ENCODE data around the gene OPA3.
"Not testable (repeated sequence)": the region's sequence is repeated elsewhere in the genome, so short reads cannot be mapped to it uniquely, and the experiment has no call there.

Gene OPA3

GRCh38 chr19:45517238-45517637, 67.4 kb downstream of the OPA3 start:
- no peak for DNase-seq

- no peak for DNase-seq
These were observed 68.7 kb downstream of the OPA3 start for GRCh38 chr19:45515807-45516401.

- DNase-seq, result no peak
These were observed 69.4 kb downstream of the OPA3 start for GRCh38 chr19:45515081-45515624.

GRCh38 chr19:45514376-45515051, 70.1 kb downstream of the OPA3 start:
- no peak for DNase-seq

GRCh38 chr19:45512881-45513483, 71.6 kb downstream of the OPA3 start:
- no peak for DNase-seq

GRCh38 chr19:45511074-45511473, 73.5 kb downstream of the OPA3 start:
- DNase-seq, result no peak

GRCh38 chr19:45510352-45510751, 74.2 kb downstream of the OPA3 start:
- not testable (repeated sequence) for DNase-seq

- no peak for DNase-seq
These were observed 74.9 kb downstream of the OPA3 start for GRCh38 chr19:45509692-45510015.

GRCh38 chr19:45508861-45509691, 75.5 kb downstream of the OPA3 start:
- DNase-seq, result no peak

GRCh38 chr19:45508417-45508860, 76.2 kb downstream of the OPA3 start:
- DNase-seq, result peak; percentile 33

GRCh38 chr19:45507872-45508416, 76.7 kb downstream of the OPA3 start:
- DNase-seq, result no peak

GRCh38 chr19:45506989-45507871, 77.4 kb downstream of the OPA3 start, which contains the start of gene VASP:
VASP (plus strand) TSS chr19:45507479; CDS start chr19:45507772, 293 bp downstream.
- DNase-seq, result peak; percentile 55

GRCh38 chr19:45506246-45506988, 78.2 kb downstream of the OPA3 start:
- peak; percentile 77 for DNase-seq

- no peak for DNase-seq
These were observed 78.7 kb downstream of the OPA3 start for GRCh38 chr19:45505996-45506245.

- DNase-seq, result no peak
These were observed 79.2 kb downstream of the OPA3 start for GRCh38 chr19:45505151-45505995.

- no peak for DNase-seq
These were observed 80.7 kb downstream of the OPA3 start for GRCh38 chr19:45503909-45504308.

GRCh38 chr19:45502111-45502510, 82.5 kb downstream of the OPA3 start:
- DNase-seq, result no peak

GRCh38 chr19:45501730-45502014, 82.9 kb downstream of the OPA3 start:
- no peak for DNase-seq

- no peak for DNase-seq
These were observed 83.5 kb downstream of the OPA3 start for GRCh38 chr19:45500918-45501729.

All from DMS153 (cell line).